Stimulated activated CD8-positive, alpha-beta memory T cell treated with anti-CD3 and anti-CD28 coated beads, Interleukin-12 subunit alpha, Interleukin-12 subunit beta, amount 100 ng/mL, for 24 hours (primary cell): ENCODE measurements around the gene A2ML1.
"Not testable (repeated sequence)": the region's sequence is repeated elsewhere in the genome, so short reads cannot be mapped to it uniquely, and the experiment has no call there.

Experiments
- DNase-seq: peaks from one replicate; pipeline ENCODE4 v3.0.0-alpha.2; 2020; ENCODE audit errors: extremely low read depth

Gene A2ML1

GRCh38 chr12:8822298-8822697 lies at the start of gene A2ML1:
A2ML1 (plus strand) TSS chr12:8822621; CDS start chr12:8822652, 31 bp downstream.
- no peak for DNase-seq

- DNase-seq = no peak
Measured at GRCh38 chr12:8773461-8773860, 49.0 kb upstream of the A2ML1 start.

GRCh38 chr12:8779281-8779680 lies 43.1 kb upstream of the A2ML1 start:
- no peak for DNase-seq

- no peak for DNase-seq
Measured at GRCh38 chr12:8779862-8780261, 42.6 kb upstream of the A2ML1 start.

- DNase-seq = no peak
Measured at GRCh38 chr12:8780389-8780788, 42.0 kb upstream of the A2ML1 start.

GRCh38 chr12:8781381-8782127 lies 40.9 kb upstream of the A2ML1 start:
- DNase-seq = no peak

GRCh38 chr12:8784290-8784888 lies 38.0 kb upstream of the A2ML1 start:
- no peak for DNase-seq

- DNase-seq = no peak
Measured at GRCh38 chr12:8785499-8785898, 36.9 kb upstream of the A2ML1 start.

- DNase-seq = not testable (repeated sequence)
Measured at GRCh38 chr12:8787206-8787605, 35.2 kb upstream of the A2ML1 start.

- not testable (repeated sequence) for DNase-seq
Measured at GRCh38 chr12:8788706-8789105, 33.7 kb upstream of the A2ML1 start.

GRCh38 chr12:8789341-8790013 lies 32.9 kb upstream of the A2ML1 start:
- DNase-seq = not testable (repeated sequence)

- DNase-seq = not testable (repeated sequence)
Measured at GRCh38 chr12:8793226-8793625, 29.2 kb upstream of the A2ML1 start.

GRCh38 chr12:8794611-8795010 lies 27.8 kb upstream of the A2ML1 start:
- DNase-seq = not testable (repeated sequence)

- DNase-seq = no peak
Measured at GRCh38 chr12:8796831-8797626, 25.4 kb upstream of the A2ML1 start.

GRCh38 chr12:8801213-8801612 lies 21.2 kb upstream of the A2ML1 start:
- DNase-seq = not testable (repeated sequence)

- DNase-seq = not testable (repeated sequence)
Measured at GRCh38 chr12:8804833-8805232, 17.6 kb upstream of the A2ML1 start.

GRCh38 chr12:8805487-8805886 lies 16.9 kb upstream of the A2ML1 start:
- DNase-seq = not testable (repeated sequence)

- DNase-seq = not testable (repeated sequence)
Measured at GRCh38 chr12:8807084-8807483, 15.3 kb upstream of the A2ML1 start.

- not testable (repeated sequence) for DNase-seq
Measured at GRCh38 chr12:8810112-8810511, 12.3 kb upstream of the A2ML1 start.

GRCh38 chr12:8813572-8814357 lies 8.7 kb upstream of the A2ML1 start:
- DNase-seq = no peak

- no peak for DNase-seq
Measured at GRCh38 chr12:8816448-8817050, 5.9 kb upstream of the A2ML1 start.
